HepG2 (cell line): ENCODE results near the gene GPX5. TPM values are rescaled to one million over a fixed set of nuclear protein-coding genes. Genes with fewer than 3 reads are reported as not detected.

Experiments
- ATAC-seq: fragments of 200-7000 bp; cut with Tn5 transposase; 3 replicates; pipeline ENCODE4 v1.9.1; 2020; ENCODE audit warnings: mild to moderate bottlenecking, moderate library complexity
- BruUV-seq: library from RNA; stranded (reverse); fragments of 400-500 nt; replicated peaks from 2 replicates; lab custom pipeline; 2021; lab: Mats Ljungman, UMichigan
- CTCF ChIA-PET: fragments of 300-600 bp; formaldehyde crosslinking; extraction: SDS; loops from one replicate; lab custom pipeline; 2021; ENCODE audit warnings: low total read pairs, inconsistent platforms, low intra/inter-chr PET ratio; lab: Yijun Ruan, JAX
- POLR2A ChIA-PET: fragments of 350-600 bp; sonication (Branson Sonifier 250); formaldehyde crosslinking; loops from one replicate; lab custom pipeline; 2020; ENCODE audit warnings: antibody characterized with exemption, inconsistent platforms; lab: Yijun Ruan, JAX
- DNase-seq: peaks from one replicate; pipeline ENCODE4 v3.0.0-alpha.2; 2015; ENCODE audit warnings: low spot score
- FAIRE-seq: peaks from 3 replicates; lab custom pipeline; 2011; peaks lifted over from hg19 to GRCh38; lab: Jason Lieb, UNC
- H2AFZ ChIP-seq: one replicate; pipeline ENCODE4 v1.6.1; 2011; ENCODE audit warnings: low read length, inconsistent platforms
- H3K27ac ChIP-seq: fragments of 300-600 bp; 3 replicates; pipeline ENCODE4 v1.8.0; 2011; ENCODE audit warnings: mixed run types, mild to moderate bottlenecking, mixed read lengths, low read length, inconsistent platforms; ENCODE audit not compliant: insufficient read depth; ENCODE audit errors: extremely low read length
- H3K27me3 ChIP-seq, 2 experiments: fragments of 200-600 bp in 1 of 2; 2 replicates in 1 of 2; 3 replicates in 1 of 2; pipeline versions ENCODE4 v1.6.0 to v1.8.0; 2011; ENCODE audit warnings: low read length in 2 of 2, mild to moderate bottlenecking in 2 of 2, moderate library complexity in 2 of 2, inconsistent platforms in 1 of 2; ENCODE audit not compliant: insufficient read depth in 2 of 2, control insufficient read depth in 1 of 2
- H3K36me3 ChIP-seq, 2 experiments: fragments of 200-600 bp in 1 of 2; replicated peaks in 1 of 2; 2 replicates in 1 of 2; 3 replicates in 1 of 2; pipeline versions ENCODE4 v1.5.1 to v1.8.0; 2011; ENCODE audit warnings: low read length in 2 of 2, inconsistent platforms in 1 of 2; ENCODE audit not compliant: insufficient read depth in 2 of 2, control insufficient read depth in 1 of 2
- H3K4me1 ChIP-seq: 2 replicates; pipeline ENCODE4 v1.5.1; 2012; ENCODE audit warnings: low read length, inconsistent platforms; ENCODE audit not compliant: insufficient read depth
- H3K4me2 ChIP-seq: 2 replicates; pipeline ENCODE4 v1.6.0; 2011; ENCODE audit warnings: low read depth, low read length, inconsistent platforms
- H3K4me3 ChIP-seq, 3 experiments: fragments of 200-600 bp in 1 of 3; sonication (generic), shearing (Covaris generic) in 1 of 3; replicated peaks in 1 of 3; 2 replicates each; pipeline ENCODE4 v1.5.1; 2011 to 2016; ENCODE audit warnings: low read length in 3 of 3, inconsistent platforms in 2 of 3, low read depth in 2 of 3, mild to moderate bottlenecking in 2 of 3, control low read depth in 1 of 3, mixed read lengths in 1 of 3; ENCODE audit not compliant: insufficient read depth in 1 of 3
- H3K79me2 ChIP-seq: one replicate; pipeline ENCODE4 v1.6.1; 2011; ENCODE audit warnings: low read length, inconsistent platforms; ENCODE audit not compliant: insufficient read depth
- H3K9ac ChIP-seq: 2 replicates; pipeline ENCODE4 v1.6.0; 2011; ENCODE audit warnings: mild to moderate bottlenecking, low read depth, low read length, inconsistent platforms; ENCODE audit not compliant: insufficient read depth
- H3K9me3 ChIP-seq: 2 replicates; pipeline ENCODE4 v1.5.1; 2012; ENCODE audit warnings: mild to moderate bottlenecking, low read length
- H4K20me1 ChIP-seq: 2 replicates; pipeline ENCODE4 v1.6.0; 2011; ENCODE audit warnings: inconsistent platforms, mild to moderate bottlenecking, low read length, moderate library complexity; ENCODE audit not compliant: insufficient read depth
- AKAP8 ChIP-seq: sonication (generic); formaldehyde crosslinking; IDR thresholded peaks from 2 replicates; pipeline ENCODE4 v1.5.1; 2020; ENCODE audit warnings: mild to moderate bottlenecking, missing genetic modification reagents
- HNF4A ChIP-seq: sonication (generic); formaldehyde crosslinking; IDR thresholded peaks from 2 replicates; pipeline ENCODE4 v1.4.0; 2020; ENCODE audit warnings: missing genetic modification reagents
- ZNF224 ChIP-seq: sonication (generic); formaldehyde crosslinking; IDR thresholded peaks from 2 replicates; pipeline ENCODE4 v1.5.0; 2020; ENCODE audit warnings: mild to moderate bottlenecking, missing genetic modification reagents
- WGBS: methylation state at CpG from one replicate; pipeline ENCODE4 v1.1.6; 2017; ENCODE audit warnings: low lambda C conversion rate; 5-methylcytosine and 5-hydroxymethylcytosine counted together
- in situ Hi-C: cut with HindIII; loops from 2 replicates; pipeline ENCODE4 v1.10.0; 2017; ENCODE audit warnings: low pct_unique_long_range_greater_than_20kb; ENCODE audit not compliant: extremely low pct_ligation_motif_present
- intact Hi-C: fragments of 100-400 bp; cut with micrococcal nuclease; formaldehyde crosslinking; loops from one replicate; pipeline ENCODE4 v1.10.0; 2022; ENCODE audit not compliant: unreplicated experiment
- polyA plus RNA-seq, 8 experiments: library from polyadenylated mRNA; depleted of rRNA in 3 of 8; stranded (reverse) in 7 of 8; unstranded in 1 of 8; fragments of >200 nt; fragmentation: Illumina TruSeq in 4 of 8; extraction: Trizol in 4 of 8; gene quantifications; 2 replicates each; pipeline versions ENCODE4 v1.2.1 to v1.2.3, GENCODE V29; 2011 to 2016; ENCODE audit warnings: low read depth in 4 of 8, missing spikeins in 1 of 8, mixed read lengths in 1 of 8; ENCODE audit not compliant: insufficient read depth in 1 of 8
- total RNA-seq, 5 experiments: library from RNA; depleted of rRNA; stranded (reverse); fragments of >200 nt; fragmentation: Illumina TruSeq; extraction: Trizol; gene quantifications; 2 replicates each; pipeline ENCODE4 v1.2.3, GENCODE V29; 2016; ENCODE audit warnings: low read depth in 1 of 5

Gene GPX5
- total and polyA plus RNA-seq, 2 of the 13 experiments (the other 11 are each of a cell fraction or from before 2014, with no cell fraction given) = not detected

DNA sequence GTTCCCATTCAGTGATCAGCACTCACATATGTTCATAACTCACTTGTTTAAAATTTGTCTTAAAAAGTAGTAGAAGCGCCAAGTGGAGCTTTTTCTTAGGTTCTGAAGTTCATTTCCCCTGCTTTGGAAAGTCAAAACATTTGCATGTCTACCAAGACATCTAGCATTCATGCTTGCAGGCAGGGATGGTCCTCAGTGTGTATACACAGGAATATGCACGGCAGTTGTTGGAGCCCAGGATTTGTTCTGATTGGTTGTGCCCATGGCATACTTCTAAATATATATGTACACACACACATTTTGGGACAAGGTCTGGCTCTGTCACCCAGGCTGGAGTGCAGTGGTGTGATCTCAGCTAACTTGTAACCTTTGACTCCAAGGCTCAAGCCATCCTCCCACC, 7.7 kb upstream of the GPX5 start:
- in situ Hi-C loops = no loop called here

DNA sequence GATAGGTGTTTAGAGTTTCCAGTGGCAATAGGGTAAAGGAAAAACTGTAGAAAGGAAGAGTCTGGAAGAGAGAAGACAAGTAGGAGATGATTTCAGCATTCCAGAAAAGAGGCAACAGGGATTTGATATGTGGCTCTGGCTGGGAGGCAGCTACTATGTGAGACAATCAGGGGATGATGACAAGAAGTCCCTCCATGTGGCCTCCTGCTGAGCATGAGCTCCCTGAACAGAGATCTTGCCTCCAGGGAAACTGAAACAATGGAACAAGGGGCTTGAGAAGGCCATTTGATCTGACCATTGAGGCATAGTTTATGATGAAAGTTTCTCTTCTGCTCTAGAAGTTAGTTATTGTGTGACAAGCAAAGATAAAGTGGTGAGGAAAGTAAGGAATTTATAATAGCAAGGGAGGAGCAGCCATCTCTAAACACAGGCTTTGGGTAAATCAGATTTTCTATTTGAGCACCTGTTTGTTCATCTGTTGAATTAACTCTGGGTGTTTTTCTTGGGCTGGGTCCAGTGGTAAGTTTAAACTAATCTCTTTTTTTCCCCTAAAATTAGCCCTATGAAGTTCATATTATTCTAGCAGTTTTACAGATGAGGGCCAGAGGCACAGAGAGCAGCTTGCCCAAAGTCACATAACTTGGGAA, 3.0 kb upstream of the GPX5 start:
- Histone ChIP-seq H2AFZ (no peak overlapping the region), H3K4me2 (no peak overlapping the region), H3K9me3 (no peaks in the 10 kb centered on the region), H4K20me1 (no peaks in the 10 kb centered on the region), H3K4me1 (no peaks in the 10 kb centered on the region), H3K9ac (no peak overlapping the region), H3K27me3 (peaks cover 4 to 31% of the 10 kb centered on the region in 2 experiments; a peak in 3 of 5 replicates), H3K4me3 (no peak overlapping the region), H3K36me3 (no peaks in the 10 kb centered on the region), H3K27ac (no peak overlapping the region), H3K79me2 (no peaks in the 10 kb centered on the region)
- intact Hi-C loops = no loop called here
- POLR2A ChIA-PET = no interaction called here
- BruUV-seq = no TSS peak
- no peak for TF ChIP-seq HNF4A (CRISPR knock-in tag)
- TF ChIP-seq AKAP8 (CRISPR knock-in tag) = no peak
- in situ Hi-C loops = no loop called here
- FAIRE-seq (no peak), DNase-seq (no peak), ATAC-seq (no peak)
- CTCF ChIA-PET = no interaction called here

More for the DNA sequence above, 7.7 kb upstream of the GPX5 start:
- ATAC-seq = no peak
- Histone ChIP-seq H3K36me3 (no peaks in the 10 kb centered on the region), H4K20me1 (no peaks in the 10 kb centered on the region), H3K27ac (no peak overlapping the region), H3K9ac (no peak overlapping the region), H2AFZ (no peak overlapping the region), H3K4me2 (no peak overlapping the region), H3K4me3 (no peak overlapping the region), H3K79me2 (no peaks in the 10 kb centered on the region), H3K9me3 (no peaks in the 10 kb centered on the region)
- intact Hi-C loops = no loop called here
- no TSS peak for BruUV-seq
- no peak for FAIRE-seq
- 4% methylated on average over 2 of the region's 2 CpGs for WGBS
- CTCF ChIA-PET = no interaction called here
- DNase-seq = no peak
- no peak for TF ChIP-seq ZNF224 (CRISPR knock-in tag)
- TF ChIP-seq, all 625 proteins: peak for 0
- H3K4me1 ChIP-seq = no peaks in the 10 kb centered on the region
- POLR2A ChIA-PET = no interaction called here
- H3K27me3 ChIP-seq = peaks cover 2 to 43% of the 10 kb centered on the region in 2 experiments; a peak in 3 of 5 replicates
